SK-N-SH treated with all-trans-retinoic acid at 6 μM for 48 hours (cell line): ENCODE data around the gene DIP2A.

Experiments
- ARNTL ChIP-seq: fragments of 450-650 bp; formaldehyde crosslinking; IDR thresholded peaks from 2 replicates; pipeline ENCODE4 v1.5.0; 2020; ENCODE audit warnings: low read depth, mild to moderate bottlenecking, moderate library complexity, borderline replicate concordance
- GLIS3 ChIP-seq: fragments of 250-450 bp; sonication (Bioruptor Pico); IDR thresholded peaks from 2 replicates; pipeline ENCODE4 v1.5.0; 2020; ENCODE audit warnings: mild to moderate bottlenecking, moderate library complexity
- ISL1 ChIP-seq: fragments of 250-450 bp; sonication (Bioruptor Pico); IDR thresholded peaks from 2 replicates; pipeline ENCODE4 v2.1.2; 2022; ENCODE audit warnings: mild to moderate bottlenecking, moderate library complexity
- POU6F1 ChIP-seq: fragments of 250-450 bp; sonication (Bioruptor Pico); IDR thresholded peaks from 2 replicates; pipeline ENCODE4 v1.8.0; 2021; ENCODE audit warnings: low read depth, mild to moderate bottlenecking, moderate library complexity, borderline replicate concordance
- RARB ChIP-seq: fragments of 250-450 bp; sonication (Bioruptor Pico); IDR thresholded peaks from 2 replicates; pipeline ENCODE4 v1.8.0; 2021; ENCODE audit warnings: mild to moderate bottlenecking, moderate library complexity

GRCh38 chr21:46424621-46425020 lies 34.1 kb upstream of the DIP2A start:
- TF ChIP-seq GLIS3 (CRISPR knock-in tag) (no peak), RARB (CRISPR knock-in tag) (no peak), ARNTL (CRISPR knock-in tag) (no peak), ISL1 (CRISPR knock-in tag) (no peak), POU6F1 (CRISPR knock-in tag) (no peak)
